ENCODE measurements around the gene MYH2.

- no peak for TF ChIP-seq CTCF (IDR thresholded peaks at IDR 0.05)
- no peak for TF ChIP-seq POLR2AphosphoS5 (IDR thresholded peaks at IDR 0.05)
These were observed 49.5 kb downstream of the MYH2 start for GRCh38 chr17:10499950-10500349.

Data from breast epithelium (tissue), 3 donors.